ENCODE measurements around the gene SEH1L. TPM values are rescaled to one million over a fixed set of nuclear protein-coding genes. Genes with fewer than 3 reads are reported as not detected.

SEH1L gene
- total and polyA plus RNA-seq, 4 donors, result 24.2 to 43.8 (median 26.4) TPM

DNA sequence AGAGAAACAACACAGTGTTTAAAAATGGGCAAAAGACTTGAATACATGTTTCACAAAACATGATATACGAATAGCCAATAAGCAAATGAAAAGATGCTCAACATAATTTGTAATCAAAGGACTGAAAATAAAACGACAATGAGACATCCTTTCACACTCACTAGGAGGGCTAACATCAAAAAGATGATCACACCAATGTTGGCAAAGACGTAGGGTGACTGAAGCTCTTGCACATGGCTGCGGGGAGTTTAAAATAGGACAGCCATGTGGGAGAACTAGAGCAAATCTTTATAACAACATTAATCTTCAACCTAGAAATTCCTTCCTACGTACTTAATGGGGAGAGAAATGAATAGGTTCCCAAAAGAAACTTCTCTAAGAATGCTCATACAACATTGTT lies 19.2 kb upstream of the SEH1L start:
- no peaks in the 10 kb centered on the region for H3K9me3 ChIP-seq (ENCODE audit: control insufficient read depth in 4 of 4, insufficient read depth in 3 of 4, low read length in 3 of 4)
- no peak overlapping the region for H3K27ac ChIP-seq (ENCODE audit: low read depth in 1 of 2, low read length in 1 of 2)
- H3K9ac ChIP-seq (ENCODE audit: insufficient read depth in 1 of 2, low read length in 2 of 2), result no peak overlapping the region
- H3K36me3 ChIP-seq (ENCODE audit: control insufficient read depth in 4 of 4, insufficient read depth in 4 of 4, low read length in 4 of 4), result no peaks in the 10 kb centered on the region
- H3K27me3 ChIP-seq (ENCODE audit: control insufficient read depth in 3 of 3, insufficient read depth in 3 of 3, low read length in 2 of 3), result no peaks in the 10 kb centered on the region
- WGBS, 2 donors, result 75 to 84% methylated on average over 5 of the region's 5 CpGs
- ATAC-seq (ENCODE audit: insufficient read depth, low FRiP score) (no peak), DNase-seq (peak in 2 of 3 donors; percentile 64 to 72)
- no peak overlapping the region for H3K4me3 ChIP-seq
- peaks cover 0 to 4% (median 0%) of the 10 kb centered on the region in 5 donors for H3K4me1 ChIP-seq (ENCODE audit: control insufficient read depth in 5 of 5, insufficient read depth in 5 of 5, low read length in 5 of 5)
- TF ChIP-seq CTCF (IDR thresholded peaks at IDR 0.05; ENCODE audit: control extremely low read depth, extremely low read depth), result no peak

DNA sequence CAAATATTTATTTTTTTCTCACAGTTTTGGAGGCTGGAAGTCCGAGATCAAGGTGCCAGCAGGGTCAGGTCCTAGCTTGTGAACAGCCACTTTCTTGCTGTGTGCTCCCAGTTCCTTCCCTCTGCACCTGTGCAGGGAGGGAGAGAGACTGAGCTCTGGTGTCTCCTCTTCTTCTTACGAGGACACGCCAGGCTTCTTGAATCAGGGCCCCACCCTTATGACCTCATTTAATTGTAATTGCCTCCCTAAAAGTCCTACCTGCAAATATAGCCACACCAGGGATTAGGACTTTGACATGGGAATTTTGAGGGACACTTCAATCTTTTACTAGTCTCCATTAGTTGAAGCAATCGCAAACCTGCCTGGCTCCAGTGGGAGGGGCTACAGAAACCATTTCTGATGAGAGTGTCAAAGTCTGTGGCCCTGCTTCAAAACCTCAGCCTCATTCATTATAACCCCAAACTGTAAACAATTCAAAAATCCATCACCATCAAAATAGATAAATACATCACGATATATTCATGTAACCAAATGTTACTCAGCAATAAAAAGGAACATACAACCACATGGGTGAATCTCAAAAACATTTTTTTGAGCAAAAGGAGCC lies 18.2 kb upstream of the SEH1L start:
- ATAC-seq (ENCODE audit: insufficient read depth, low FRiP score) (no peak), DNase-seq (no peak)
- Histone ChIP-seq H3K27me3 (ENCODE audit: control insufficient read depth in 3 of 3, insufficient read depth in 3 of 3, low read length in 2 of 3) (no peaks in the 10 kb centered on the region), H3K9ac (ENCODE audit: insufficient read depth in 1 of 2, low read length in 2 of 2) (no peak overlapping the region), H3K9me3 (ENCODE audit: control insufficient read depth in 4 of 4, insufficient read depth in 3 of 4, low read length in 3 of 4) (no peaks in the 10 kb centered on the region), H3K4me3 (no peak overlapping the region), H3K27ac (ENCODE audit: low read depth in 1 of 2, low read length in 1 of 2) (no peak overlapping the region), H3K36me3 (ENCODE audit: control insufficient read depth in 4 of 4, insufficient read depth in 4 of 4, low read length in 4 of 4) (no peaks in the 10 kb centered on the region), H3K4me1 (ENCODE audit: control insufficient read depth in 5 of 5, insufficient read depth in 5 of 5, low read length in 5 of 5) (peaks cover 0 to 4% (median 0%) of the 10 kb centered on the region in 5 donors)
- TF ChIP-seq CTCF (IDR thresholded peaks at IDR 0.05; ENCODE audit: control extremely low read depth, extremely low read depth), result no peak
- 81 to 88% methylated on average over 5 of the region's 5 CpGs for WGBS, 2 donors

GRCh38 chr18:12930376-12930775 lies 17.4 kb upstream of the SEH1L start:
- WGBS, 2 donors, result 96 to 99% methylated on average over 3 of the region's 3 CpGs
- Histone ChIP-seq H3K9ac (ENCODE audit: insufficient read depth in 1 of 2, low read length in 2 of 2) (no peak overlapping the region), H3K4me1 (ENCODE audit: control insufficient read depth in 5 of 5, insufficient read depth in 5 of 5, low read length in 5 of 5) (peaks cover 0 to 4% (median 0%) of the 10 kb centered on the region in 5 donors), H3K27ac (ENCODE audit: low read depth in 1 of 2, low read length in 1 of 2) (no peak overlapping the region), H3K36me3 (ENCODE audit: control insufficient read depth in 4 of 4, insufficient read depth in 4 of 4, low read length in 4 of 4) (no peaks in the 10 kb centered on the region), H3K27me3 (ENCODE audit: control insufficient read depth in 3 of 3, insufficient read depth in 3 of 3, low read length in 2 of 3) (no peaks in the 10 kb centered on the region), H3K4me3 (no peak overlapping the region), H3K9me3 (ENCODE audit: control insufficient read depth in 4 of 4, insufficient read depth in 3 of 4, low read length in 3 of 4) (no peaks in the 10 kb centered on the region)
- DNase-seq (no peak), ATAC-seq (ENCODE audit: insufficient read depth, low FRiP score) (no peak)
- TF ChIP-seq CTCF (IDR thresholded peaks at IDR 0.05; ENCODE audit: control extremely low read depth, extremely low read depth), result no peak

- Histone ChIP-seq H3K4me3 (no peak overlapping the region), H3K9me3 (ENCODE audit: control insufficient read depth in 4 of 4, insufficient read depth in 3 of 4, low read length in 3 of 4) (no peaks in the 10 kb centered on the region), H3K4me1 (ENCODE audit: control insufficient read depth in 5 of 5, insufficient read depth in 5 of 5, low read length in 5 of 5) (peaks cover 0 to 4% (median 0%) of the 10 kb centered on the region in 5 donors), H3K27ac (ENCODE audit: low read depth in 1 of 2, low read length in 1 of 2) (no peak overlapping the region), H3K27me3 (ENCODE audit: control insufficient read depth in 3 of 3, insufficient read depth in 3 of 3, low read length in 2 of 3) (no peaks in the 10 kb centered on the region), H3K36me3 (ENCODE audit: control insufficient read depth in 4 of 4, insufficient read depth in 4 of 4, low read length in 4 of 4) (no peaks in the 10 kb centered on the region), H3K9ac (ENCODE audit: insufficient read depth in 1 of 2, low read length in 2 of 2) (no peak overlapping the region)
- WGBS, 2 donors, result 91 to 95% methylated on average over 3 of the region's 3 CpGs
- ATAC-seq (ENCODE audit: insufficient read depth, low FRiP score), result no peak
- no peak for TF ChIP-seq CTCF (IDR thresholded peaks at IDR 0.05; ENCODE audit: control extremely low read depth, extremely low read depth)
- DNase-seq, result no peak
Measured at GRCh38 chr18:12930908-12931307, 16.9 kb upstream of the SEH1L start.
